ENCODE results near the gene PIP4K2A.

GRCh38 chr10:22550732-22551131 is 163.6 kb downstream of the PIP4K2A start:
- TF ChIP-seq CTCF (IDR thresholded peaks at IDR 0.05; ENCODE audit: poor library complexity) (peak; percentile 42), EZH2 (IDR thresholded peaks at IDR 0.05; ENCODE audit: borderline replicate concordance) (no peak), EZH2phosphoT487 (IDR thresholded peaks at IDR 0.05; ENCODE audit: low read depth, severe bottlenecking, unreplicated experiment) (no peak)
